HepG2 (cell line): ENCODE data around the gene RGS19. TPM values are rescaled to one million over a fixed set of nuclear protein-coding genes. Genes with fewer than 3 reads are reported as not detected.

Experiments used
- GATA4 ChIP-seq: sonication (generic); IDR thresholded peaks from 2 replicates; pipeline ENCODE4 v1.6.1; 2016; ENCODE audit warnings: antibody characterized with exemption, low read depth, borderline replicate concordance
- HNRNPH1 ChIP-seq: fragments of 200-400 bp; formaldehyde crosslinking; optimal IDR thresholded peaks from 2 replicates; pipeline ENCODE3; 2017; ENCODE audit warnings: mild to moderate bottlenecking, low read depth, low read length
- KDM5B ChIP-seq: sonication (generic); formaldehyde crosslinking; IDR thresholded peaks from 2 replicates; pipeline ENCODE4 v1.4.0; 2020; ENCODE audit warnings: missing genetic modification reagents, mild to moderate bottlenecking, borderline replicate concordance
- NCOA1 ChIP-seq: sonication (generic); formaldehyde crosslinking; IDR thresholded peaks from 2 replicates; pipeline ENCODE4 v1.9.0; 2021; ENCODE audit warnings: missing genetic modification reagents
- NONO ChIP-seq, 2 experiments: fragments of 450-650 bp in 1 of 2; sonication (generic) in 1 of 2; formaldehyde crosslinking in 1 of 2; IDR thresholded peaks in 1 of 2; conservative IDR thresholded peaks in 1 of 2; 2 replicates each; pipeline versions ENCODE4 v1.6.1 to v1.8.0; 2017 to 2022; ENCODE audit warnings: mild to moderate bottlenecking in 1 of 2, missing genetic modification reagents in 1 of 2, moderate library complexity in 1 of 2
- PCBP1 ChIP-seq: fragments of 200-400 bp; formaldehyde crosslinking; IDR thresholded peaks from 2 replicates; pipeline ENCODE4 v1.6.1; 2017; ENCODE audit warnings: mild to moderate bottlenecking, low read depth, low read length, borderline replicate concordance
- TCF12 ChIP-seq, 2 experiments: fragments of 450-650 bp in 1 of 2; sonication (generic) in 1 of 2; formaldehyde crosslinking in 1 of 2; IDR thresholded peaks; 2 replicates each; pipeline versions ENCODE4 v1.6.1 to v1.8.0; 2017 to 2022; ENCODE audit warnings: antibody characterized with exemption in 1 of 2, mild to moderate bottlenecking in 1 of 2, missing genetic modification reagents in 1 of 2, moderate library complexity in 1 of 2
- ZNF335 ChIP-seq: sonication (generic); formaldehyde crosslinking; IDR thresholded peaks from 2 replicates; pipeline ENCODE4 v1.4.0; 2020; ENCODE audit warnings: missing genetic modification reagents
- ZNF337 ChIP-seq: sonication (generic); formaldehyde crosslinking; IDR thresholded peaks from 2 replicates; pipeline ENCODE4 v1.5.1; 2020; ENCODE audit warnings: missing genetic modification reagents, low read depth, mild to moderate bottlenecking, borderline replicate concordance
- ZNF746 ChIP-seq: sonication (generic); formaldehyde crosslinking; IDR thresholded peaks from 2 replicates; pipeline ENCODE4 v1.8.0; 2022; ENCODE audit warnings: mild to moderate bottlenecking, missing genetic modification reagents
- ZNF761 ChIP-seq: sonication (generic); formaldehyde crosslinking; conservative IDR thresholded peaks from 2 replicates; pipeline ENCODE4 v1.4.0; 2020; ENCODE audit warnings: mild to moderate bottlenecking, missing genetic modification reagents
- ZNF775 ChIP-seq: sonication (generic); formaldehyde crosslinking; IDR thresholded peaks from 2 replicates; pipeline ENCODE4 v1.4.0; 2020; ENCODE audit warnings: missing genetic modification reagents, mild to moderate bottlenecking, moderate library complexity, borderline replicate concordance
- polyA plus RNA-seq, 8 experiments: library from polyadenylated mRNA; depleted of rRNA in 3 of 8; stranded (reverse) in 7 of 8; unstranded in 1 of 8; fragments of >200 nt; fragmentation: Illumina TruSeq in 4 of 8; extraction: Trizol in 4 of 8; gene quantifications; 2 replicates each; pipeline versions ENCODE4 v1.2.1 to v1.2.3, GENCODE V29; 2011 to 2016; ENCODE audit warnings: low read depth in 4 of 8, missing spikeins in 1 of 8, mixed read lengths in 1 of 8; ENCODE audit not compliant: insufficient read depth in 1 of 8
- total RNA-seq, 5 experiments: library from RNA; depleted of rRNA; stranded (reverse); fragments of >200 nt; fragmentation: Illumina TruSeq; extraction: Trizol; gene quantifications; 2 replicates each; pipeline ENCODE4 v1.2.3, GENCODE V29; 2016; ENCODE audit warnings: low read depth in 1 of 5
- TF ChIP-seq, protein P1 (sequence below): sonication (generic); formaldehyde crosslinking; IDR thresholded peaks from 2 replicates; pipeline ENCODE4 v1.4.0; 2020; ENCODE audit warnings: missing genetic modification reagents
- TF ChIP-seq, protein P2 (sequence below): sonication (generic); formaldehyde crosslinking; IDR thresholded peaks from 2 replicates; pipeline ENCODE4 v1.4.0; 2020; ENCODE audit warnings: missing genetic modification reagents; ENCODE audit errors: not compliant biosample characterization
- TF ChIP-seq, protein P3 (sequence below): sonication (generic); formaldehyde crosslinking; conservative IDR thresholded peaks from 2 replicates; pipeline ENCODE4 v1.4.0; 2020; ENCODE audit warnings: missing genetic modification reagents
- TF ChIP-seq, protein P4 (sequence below): sonication (generic); formaldehyde crosslinking; IDR thresholded peaks from 2 replicates; pipeline ENCODE4 v1.4.0; 2020; ENCODE audit warnings: missing genetic modification reagents, borderline replicate concordance

RGS19 gene
- total and polyA plus RNA-seq, 2 of the 13 experiments (the other 11 are each of a cell fraction or from before 2014, with no cell fraction given): 10.7 to 11.9 TPM

DNA sequence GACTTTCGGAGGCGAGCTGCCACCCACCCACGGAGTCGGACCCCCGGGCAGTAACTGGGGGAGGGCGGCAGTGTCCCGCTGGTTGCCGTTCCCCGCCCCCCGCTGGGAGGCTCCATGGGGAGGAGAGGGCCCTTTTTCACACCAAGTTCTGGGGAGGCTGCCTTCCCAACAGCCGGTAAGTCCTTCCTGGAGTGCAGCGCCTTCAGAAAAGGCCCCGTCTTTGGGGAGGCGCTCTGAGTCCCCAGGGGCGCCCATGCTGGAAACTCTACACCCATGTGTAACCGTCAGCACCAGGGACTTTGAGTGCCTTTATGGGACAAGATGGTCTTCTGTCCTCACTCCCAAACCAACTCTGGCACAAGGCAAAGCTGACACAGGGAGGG, 29.4 kb downstream of the RGS19 start (continued):
- TF ChIP-seq, protein P1, sequence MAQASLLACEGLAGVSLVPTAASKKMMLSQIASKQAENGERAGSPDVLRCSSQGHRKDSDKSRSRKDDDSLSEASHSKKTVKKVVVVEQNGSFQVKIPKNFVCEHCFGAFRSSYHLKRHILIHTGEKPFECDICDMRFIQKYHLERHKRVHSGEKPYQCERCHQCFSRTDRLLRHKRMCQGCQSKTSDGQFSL (CRISPR knock-in tag): 0 out of 2 replicates have a peak, but pooled peaks have one; percentile 62
- peak; percentile 60; the same call in 1 of the 2 replicates for TF ChIP-seq ZNF775
- TF ChIP-seq HNRNPH1: no peak
- TF ChIP-seq, protein P2, sequence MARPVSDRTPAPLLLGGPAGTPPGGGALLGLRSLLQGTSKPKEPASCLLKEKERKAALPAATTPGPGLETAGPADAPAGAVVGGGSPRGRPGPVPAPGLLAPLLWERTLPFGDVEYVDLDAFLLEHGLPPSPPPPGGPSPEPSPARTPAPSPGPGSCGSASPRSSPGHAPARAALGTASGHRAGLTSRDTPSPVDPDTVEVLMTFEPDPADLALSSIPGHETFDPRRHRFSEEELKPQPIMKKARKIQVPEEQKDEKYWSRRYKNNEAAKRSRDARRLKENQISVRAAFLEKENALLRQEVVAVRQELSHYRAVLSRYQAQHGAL (CRISPR knock-in tag): no peak
- 0 out of 2 replicates have a peak, but pooled peaks have one; percentile 4 for TF ChIP-seq ZNF746 (CRISPR knock-in tag)
- no peak for TF ChIP-seq ZNF761 (CRISPR knock-in tag)
- TF ChIP-seq, protein P3, sequence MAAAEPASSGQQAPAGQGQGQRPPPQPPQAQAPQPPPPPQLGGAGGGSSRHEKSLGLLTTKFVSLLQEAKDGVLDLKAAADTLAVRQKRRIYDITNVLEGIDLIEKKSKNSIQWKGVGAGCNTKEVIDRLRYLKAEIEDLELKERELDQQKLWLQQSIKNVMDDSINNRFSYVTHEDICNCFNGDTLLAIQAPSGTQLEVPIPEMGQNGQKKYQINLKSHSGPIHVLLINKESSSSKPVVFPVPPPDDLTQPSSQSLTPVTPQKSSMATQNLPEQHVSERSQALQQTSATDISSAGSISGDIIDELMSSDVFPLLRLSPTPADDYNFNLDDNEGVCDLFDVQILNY (CRISPR knock-in tag): 0 out of 2 replicates have a peak, but pooled peaks have one; percentile 18
- TF ChIP-seq, protein P4, sequence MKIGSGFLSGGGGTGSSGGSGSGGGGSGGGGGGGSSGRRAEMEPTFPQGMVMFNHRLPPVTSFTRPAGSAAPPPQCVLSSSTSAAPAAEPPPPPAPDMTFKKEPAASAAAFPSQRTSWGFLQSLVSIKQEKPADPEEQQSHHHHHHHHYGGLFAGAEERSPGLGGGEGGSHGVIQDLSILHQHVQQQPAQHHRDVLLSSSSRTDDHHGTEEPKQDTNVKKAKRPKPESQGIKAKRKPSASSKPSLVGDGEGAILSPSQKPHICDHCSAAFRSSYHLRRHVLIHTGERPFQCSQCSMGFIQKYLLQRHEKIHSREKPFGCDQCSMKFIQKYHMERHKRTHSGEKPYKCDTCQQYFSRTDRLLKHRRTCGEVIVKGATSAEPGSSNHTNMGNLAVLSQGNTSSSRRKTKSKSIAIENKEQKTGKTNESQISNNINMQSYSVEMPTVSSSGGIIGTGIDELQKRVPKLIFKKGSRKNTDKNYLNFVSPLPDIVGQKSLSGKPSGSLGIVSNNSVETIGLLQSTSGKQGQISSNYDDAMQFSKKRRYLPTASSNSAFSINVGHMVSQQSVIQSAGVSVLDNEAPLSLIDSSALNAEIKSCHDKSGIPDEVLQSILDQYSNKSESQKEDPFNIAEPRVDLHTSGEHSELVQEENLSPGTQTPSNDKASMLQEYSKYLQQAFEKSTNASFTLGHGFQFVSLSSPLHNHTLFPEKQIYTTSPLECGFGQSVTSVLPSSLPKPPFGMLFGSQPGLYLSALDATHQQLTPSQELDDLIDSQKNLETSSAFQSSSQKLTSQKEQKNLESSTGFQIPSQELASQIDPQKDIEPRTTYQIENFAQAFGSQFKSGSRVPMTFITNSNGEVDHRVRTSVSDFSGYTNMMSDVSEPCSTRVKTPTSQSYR (CRISPR knock-in tag): peak; percentile 53; the same call in 1 of the 2 replicates
- 0 out of 2 replicates have a peak, but pooled peaks have one; percentile 4 for TF ChIP-seq GATA4
- TF ChIP-seq NONO (IDR thresholded peaks at IDR 0.05): no peak
- peak; percentile 53 for TF ChIP-seq NONO (CRISPR knock-in tag; conservative IDR thresholded peaks at IDR 0.05)
- 0 out of 2 replicates have a peak, but pooled peaks have one; percentile 85 for TF ChIP-seq ZNF335
- 0 out of 2 replicates have a peak, but pooled peaks have one; percentile 87 for TF ChIP-seq NCOA1
- no peak for TF ChIP-seq PCBP1
- TF ChIP-seq ZNF337 (CRISPR knock-in tag): peak; percentile 15; the same call in 1 of the 2 replicates
- TF ChIP-seq KDM5B (CRISPR knock-in tag): peak; percentile 62; the same call in 1 of the 2 replicates
- TF ChIP-seq TCF12 (IDR thresholded peaks at IDR 0.05): no peak
- TF ChIP-seq TCF12 (CRISPR knock-in tag; IDR thresholded peaks at IDR 0.05): peak; percentile 48; the same call in 1 of the 2 replicates
